ENCODE results near the gene ACTMAP.
"Not testable (repeated sequence)": the region's sequence is repeated elsewhere in the genome, so short reads cannot be mapped to it uniquely, and the experiment has no call there.

Gene ACTMAP

DNA sequence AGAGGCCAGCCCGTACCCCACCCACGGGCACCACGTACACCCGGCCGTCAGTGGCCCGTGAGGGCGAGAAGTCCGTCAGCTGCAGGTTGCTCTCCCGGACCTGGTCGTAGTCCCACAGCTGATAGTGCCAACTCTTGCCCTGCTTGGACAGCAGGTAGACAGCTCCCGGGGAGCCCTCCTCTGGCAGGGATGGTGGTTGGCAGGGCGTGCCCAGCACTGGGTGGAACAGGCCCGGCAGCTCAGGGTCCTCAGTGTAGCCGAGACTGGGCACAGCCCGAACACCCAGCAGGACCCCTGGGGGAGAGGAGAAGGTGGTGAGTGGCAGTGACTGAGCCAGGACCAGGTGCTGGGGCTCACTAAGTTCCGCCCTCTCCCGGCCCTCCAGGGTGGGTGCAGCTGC lies 7.8 kb downstream of the ACTMAP start:
- DNase-seq = no peak

DNA sequence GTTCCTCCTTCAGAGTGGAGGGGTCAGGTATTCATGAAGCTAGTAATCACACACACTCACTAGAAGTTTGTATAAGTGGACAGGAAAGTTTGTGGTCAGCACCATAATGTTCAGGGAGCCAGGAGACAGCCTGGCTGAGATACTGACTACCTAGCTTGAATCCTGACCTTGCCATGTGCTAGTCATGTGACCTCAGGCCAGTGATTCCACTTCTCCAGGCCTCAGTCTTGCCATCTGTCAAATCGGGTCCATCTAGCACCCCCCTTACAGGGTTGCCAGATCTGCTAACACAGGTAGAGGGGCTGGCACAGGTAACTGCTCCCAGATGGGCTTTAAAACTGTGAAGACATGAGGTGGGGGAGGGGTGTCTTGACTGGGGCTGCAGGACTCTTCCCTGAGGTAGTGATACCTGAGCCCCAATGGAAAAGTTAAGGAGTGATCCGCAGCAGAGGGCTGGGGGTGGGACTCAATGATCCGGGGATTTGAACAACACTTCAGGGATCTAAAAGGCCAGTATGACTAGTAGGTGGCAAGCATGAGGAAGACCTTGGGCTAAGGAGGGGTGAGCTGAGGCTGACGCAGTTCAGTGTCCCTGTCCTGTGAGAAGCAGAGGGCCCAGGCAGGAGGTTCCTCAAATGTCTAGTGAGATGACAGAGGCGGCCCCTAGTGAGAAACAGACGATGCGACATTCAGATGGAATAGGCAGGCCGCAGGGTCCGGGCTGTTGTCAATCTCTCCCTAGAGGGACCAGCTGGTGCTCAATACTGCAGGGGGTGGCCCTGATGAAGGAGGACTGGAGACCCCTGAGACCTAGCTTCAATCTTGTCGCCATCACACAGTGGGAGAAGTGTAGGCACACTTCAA lies 8.5 kb downstream of the ACTMAP start:
- no peak for DNase-seq

DNA sequence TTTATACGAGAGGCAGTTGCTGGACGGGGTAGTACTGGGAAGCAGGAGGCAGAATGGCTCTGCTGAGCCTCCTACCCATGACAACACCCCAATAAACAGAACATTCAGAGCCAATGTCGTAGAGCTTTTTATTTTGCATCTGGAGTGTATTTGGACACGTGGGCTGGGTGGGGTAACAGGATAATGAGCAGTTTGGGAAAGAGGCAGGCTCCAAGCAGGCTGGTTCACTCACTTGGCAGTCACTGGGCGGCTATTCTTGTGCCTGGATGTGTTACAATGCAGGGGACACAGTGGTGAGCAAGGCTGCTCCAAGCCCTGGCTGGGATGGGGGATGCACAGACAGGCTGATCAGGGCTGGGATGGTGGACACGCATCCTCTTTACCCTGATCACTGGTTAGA lies 9.5 kb downstream of the ACTMAP start:
- DNase-seq = no peak

DNA sequence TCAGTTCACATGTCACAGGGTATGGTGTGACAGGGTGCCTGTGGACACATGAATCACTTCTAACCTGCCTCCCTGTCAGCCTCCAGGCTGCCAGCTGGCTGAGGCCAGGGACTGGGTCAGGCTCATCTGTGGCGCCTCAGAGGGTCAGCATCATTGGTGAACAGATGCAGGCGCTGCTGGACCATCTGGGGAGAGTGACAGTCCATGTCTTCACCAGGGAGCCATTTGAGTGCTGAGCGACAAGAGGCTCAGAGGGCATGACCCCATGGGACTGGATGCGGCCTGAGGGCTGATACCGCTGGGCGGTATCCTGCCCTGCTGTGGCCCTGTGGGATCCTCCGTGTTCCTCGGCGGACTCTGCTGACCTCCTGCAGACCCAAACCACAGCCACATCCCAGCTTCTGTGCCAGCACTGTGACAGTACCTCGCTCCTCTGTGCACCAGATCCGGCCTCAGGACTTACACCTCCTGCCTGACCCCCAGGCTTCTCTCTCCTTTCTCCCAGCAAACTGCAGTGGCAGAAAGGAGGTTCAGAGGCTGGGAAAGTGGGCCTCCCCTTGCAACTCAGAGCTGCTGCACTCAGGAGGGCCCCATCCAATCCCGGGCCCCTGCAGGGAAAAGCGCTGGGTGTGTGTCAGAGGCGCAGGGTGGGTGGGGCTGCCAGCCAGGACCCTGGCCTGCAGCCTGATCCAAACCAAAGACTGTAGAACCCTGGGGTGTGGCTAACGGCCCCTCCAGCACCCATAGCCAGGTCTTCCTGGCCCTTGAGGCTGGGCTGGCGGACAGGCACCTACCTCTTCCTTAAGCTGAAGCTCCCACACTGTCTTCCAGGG lies 10.2 kb downstream of the ACTMAP start:
- DNase-seq = no peak

DNA sequence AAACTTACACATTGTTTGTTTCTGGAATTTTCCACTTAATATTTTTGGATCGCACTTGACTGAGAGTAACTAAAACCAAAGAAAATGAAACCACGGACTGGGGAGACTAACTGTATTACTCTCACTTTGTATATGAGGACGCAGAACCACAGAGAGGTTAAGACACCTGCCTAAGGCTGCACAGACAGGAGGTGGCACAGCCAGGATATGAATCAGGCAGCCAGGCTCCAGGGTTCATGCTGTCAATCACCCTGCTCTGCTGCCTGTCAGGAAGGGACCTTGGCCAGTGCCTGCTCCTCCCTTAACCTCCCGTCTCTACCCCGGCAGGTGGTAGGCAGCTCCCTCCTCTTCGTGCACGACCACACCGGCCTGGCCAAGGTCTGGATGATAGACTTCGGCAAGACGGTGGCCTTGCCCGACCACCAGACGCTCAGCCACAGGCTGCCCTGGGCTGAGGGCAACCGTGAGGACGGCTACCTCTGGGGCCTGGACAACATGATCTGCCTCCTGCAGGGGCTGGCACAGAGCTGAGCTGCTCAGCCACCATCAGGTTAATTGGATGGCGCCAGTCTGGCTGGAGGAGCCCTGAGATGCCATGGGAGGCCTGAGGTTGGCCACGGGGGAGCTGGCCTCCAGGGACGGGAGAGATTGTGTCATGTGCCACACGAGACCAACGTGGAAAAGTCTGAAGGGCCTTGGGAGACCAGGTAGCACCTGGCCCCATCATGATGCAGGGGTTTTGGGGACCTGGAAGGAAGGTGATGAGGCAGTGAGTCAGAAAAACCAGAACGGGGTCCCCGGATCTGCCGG lies 11.0 kb downstream of the ACTMAP start:
- DNase-seq = no peak

DNA sequence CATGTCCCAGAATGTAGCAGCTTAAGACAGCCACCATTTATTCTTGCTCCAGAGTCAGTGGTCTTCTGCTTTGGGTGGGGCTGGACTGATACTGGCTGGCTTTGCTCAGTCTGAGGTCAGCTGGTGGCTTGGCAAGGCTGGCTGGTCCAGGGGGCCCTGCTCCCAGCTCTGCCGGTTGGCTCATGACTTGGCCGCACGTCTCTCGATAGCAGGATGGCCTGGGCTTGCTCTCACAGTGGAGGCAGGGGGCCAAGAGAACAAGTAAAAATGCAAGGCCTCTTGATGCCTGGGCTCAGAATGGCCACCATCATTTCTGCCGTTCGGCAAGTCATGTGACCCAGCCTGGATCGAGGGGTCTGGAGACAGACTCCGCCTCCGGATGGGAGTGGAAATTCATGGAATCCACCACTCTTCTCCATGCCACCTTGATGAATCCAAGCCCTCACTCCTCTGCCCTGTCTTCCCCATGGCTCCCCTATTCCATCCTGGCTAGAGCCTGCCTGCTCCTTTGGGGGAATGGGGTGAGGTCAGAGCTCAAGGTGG lies 13.1 kb downstream of the ACTMAP start:
- no peak for DNase-seq

DNA sequence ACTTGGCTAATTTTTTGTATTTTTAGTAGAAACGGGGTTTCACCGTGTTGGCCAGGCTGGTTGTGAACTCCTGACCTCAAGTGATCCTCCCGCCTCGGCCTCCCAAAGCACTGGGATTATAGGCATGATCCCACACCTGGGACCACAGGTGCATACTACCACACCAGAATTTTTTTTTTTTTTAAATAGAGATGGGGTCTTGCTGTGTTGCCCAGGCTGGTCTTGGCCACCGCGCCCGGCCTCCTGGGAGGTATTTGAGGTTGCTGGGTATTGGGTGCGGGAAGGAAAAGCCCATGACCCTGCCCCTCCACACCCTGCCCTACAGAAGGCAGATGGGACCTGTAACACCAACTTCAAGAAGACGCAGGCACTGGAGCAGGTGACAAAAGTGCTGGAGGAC lies 13.6 kb downstream of the ACTMAP start:
- no peak for DNase-seq

DNA sequence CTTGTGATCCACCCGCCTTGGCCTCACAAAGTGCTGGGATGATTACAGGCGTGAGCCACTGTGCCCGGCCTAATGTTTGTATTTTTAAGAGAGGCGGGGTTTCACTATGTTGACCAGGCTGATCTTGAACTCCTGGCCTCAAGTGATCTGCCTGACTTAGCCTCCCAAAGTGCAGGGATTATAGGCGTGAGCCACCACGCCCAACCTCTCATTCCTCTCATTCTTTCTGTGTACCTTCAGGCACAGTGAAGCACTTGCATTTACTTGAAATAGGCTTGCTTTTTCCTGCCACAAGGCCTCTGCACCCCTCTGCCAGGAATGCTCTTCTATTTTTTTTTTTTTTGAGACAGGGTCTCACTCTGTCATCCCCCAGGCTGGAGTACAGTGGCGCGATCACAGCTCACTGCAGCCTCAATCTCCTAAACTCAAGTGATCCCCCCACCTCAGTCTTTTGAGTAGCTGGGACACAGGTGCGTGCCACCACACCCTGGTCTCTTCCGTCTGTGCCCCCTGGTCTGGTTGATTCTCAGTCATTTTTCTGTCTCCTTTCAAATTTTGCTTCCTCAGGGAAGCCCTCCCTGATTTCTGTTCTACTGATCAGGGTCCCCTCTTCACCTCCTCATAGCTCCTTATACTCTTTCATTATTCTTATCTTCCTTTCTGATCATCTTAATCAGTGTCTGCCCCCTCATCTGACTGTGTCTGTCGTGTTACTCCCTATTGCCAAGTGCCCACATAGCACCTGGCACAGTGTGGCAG lies 15.1 kb downstream of the ACTMAP start:
- DNase-seq = no peak

DNA sequence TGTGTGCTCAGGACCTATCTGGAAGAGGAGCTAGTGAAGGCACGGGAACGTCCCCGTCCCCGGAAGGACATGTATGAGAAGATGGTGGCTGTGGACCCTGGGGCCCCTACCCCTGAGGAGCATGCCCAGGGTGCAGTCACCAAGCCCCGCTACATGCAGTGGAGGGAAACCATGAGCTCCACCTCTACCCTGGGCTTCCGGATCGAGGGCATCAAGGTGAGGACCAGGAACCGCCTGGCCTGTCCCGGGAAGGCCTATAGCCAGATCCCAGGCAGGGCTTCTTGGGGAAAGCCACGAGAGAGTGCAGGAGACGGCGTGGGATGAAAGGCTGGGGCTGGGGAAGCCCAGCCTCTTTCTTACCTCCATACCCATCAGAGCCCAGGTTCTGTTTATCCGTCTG lies 17.1 kb downstream of the ACTMAP start:
- DNase-seq = no peak

DNA sequence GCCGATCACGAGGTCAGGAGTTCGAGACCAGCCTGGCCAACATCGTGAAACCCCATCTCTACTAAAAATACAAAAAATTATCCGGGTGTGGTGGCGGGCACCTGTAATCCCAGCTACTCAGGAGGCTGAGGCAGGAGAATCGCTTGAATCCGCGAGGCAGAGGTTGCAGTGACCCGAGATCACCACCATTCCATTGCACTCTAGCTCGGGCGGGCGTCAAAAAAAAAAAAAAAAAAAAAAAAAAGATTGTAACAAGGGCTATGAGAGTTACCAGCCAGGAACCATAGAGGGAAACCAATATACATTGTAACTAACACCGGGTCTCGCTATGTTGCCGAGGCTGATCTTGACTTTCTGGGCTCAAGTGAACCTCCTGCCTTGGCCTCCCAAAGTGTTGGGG lies 18.0 kb downstream of the ACTMAP start:
- DNase-seq = not testable (repeated sequence)

DNA sequence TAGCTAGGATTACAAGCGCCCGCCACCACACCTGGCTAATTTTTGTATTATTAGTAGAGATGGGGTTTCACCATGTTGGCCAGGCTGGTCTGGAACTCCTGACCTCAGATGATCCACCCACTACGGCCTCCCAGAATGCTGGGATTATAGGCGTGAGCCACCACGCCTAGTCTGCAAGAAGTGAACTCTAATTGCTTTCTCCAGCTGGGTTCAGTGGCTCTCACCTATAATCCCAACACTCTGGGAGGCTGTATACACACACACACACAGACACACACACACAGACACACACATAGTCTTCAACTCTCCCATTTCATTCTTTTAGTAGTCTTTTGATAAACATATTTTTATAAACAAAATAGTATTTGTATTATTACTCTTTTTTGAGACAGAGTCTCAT lies 20.2 kb downstream of the ACTMAP start:
- not testable (repeated sequence) for DNase-seq

DNA sequence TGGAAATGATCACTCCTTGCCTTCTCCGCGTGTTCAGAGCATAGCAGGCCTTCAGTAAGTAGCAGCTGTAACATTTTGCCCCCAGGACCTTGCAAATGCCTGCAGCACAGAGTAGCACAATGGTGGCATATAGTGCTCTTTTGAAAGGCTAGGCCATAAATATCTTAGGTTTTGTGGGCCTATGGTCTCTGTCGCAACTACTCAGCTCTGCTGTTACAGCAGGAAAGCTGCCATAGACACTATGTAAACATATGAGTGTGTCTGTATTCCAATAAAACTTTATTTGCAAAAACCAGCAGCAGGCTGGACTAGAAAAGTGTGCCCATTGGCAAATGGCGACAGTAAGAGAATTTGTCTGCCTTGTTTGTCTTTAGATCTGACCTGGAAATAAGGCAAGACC lies 24.0 kb downstream of the ACTMAP start:
- no peak for DNase-seq

DNA sequence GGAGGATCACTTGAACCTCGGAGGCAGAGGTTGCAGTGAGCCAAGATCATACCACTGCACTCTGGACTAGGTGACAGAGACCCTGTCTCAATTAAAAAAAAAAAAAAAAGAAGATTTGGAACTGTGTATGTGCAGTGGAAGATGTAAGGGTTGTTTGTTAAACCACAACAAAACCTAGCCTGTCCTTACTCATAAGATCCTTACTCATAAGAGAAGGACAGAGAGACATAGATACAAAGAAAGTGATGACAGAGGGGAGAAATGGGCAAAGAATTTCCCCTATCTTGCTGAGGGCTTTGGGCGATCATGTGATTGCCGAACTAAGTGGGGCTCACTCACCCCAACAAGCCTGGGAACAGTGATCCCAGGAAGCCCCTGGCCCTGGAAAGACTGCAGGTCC lies 25.4 kb downstream of the ACTMAP start:
- no peak for DNase-seq

DNA sequence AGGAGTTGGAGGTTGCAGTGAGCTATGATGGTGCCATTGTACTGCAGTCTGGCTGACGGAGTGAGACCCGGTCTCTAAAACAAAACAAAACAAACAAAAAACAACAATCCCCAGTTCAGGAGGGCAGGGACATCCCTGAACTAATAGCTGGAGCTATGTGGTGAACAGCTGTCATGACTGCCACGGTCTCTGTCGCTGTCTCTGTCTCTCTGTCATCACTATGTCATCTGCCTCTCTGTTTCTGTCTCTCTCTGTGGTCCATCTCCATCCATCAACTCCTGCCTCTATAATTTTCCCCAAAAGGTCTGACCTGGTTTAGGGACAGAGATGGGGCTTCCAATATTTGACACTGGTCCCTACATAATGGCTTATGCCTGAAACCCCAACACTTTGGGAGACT lies 26.0 kb downstream of the ACTMAP start:
- DNase-seq = no peak

DNA sequence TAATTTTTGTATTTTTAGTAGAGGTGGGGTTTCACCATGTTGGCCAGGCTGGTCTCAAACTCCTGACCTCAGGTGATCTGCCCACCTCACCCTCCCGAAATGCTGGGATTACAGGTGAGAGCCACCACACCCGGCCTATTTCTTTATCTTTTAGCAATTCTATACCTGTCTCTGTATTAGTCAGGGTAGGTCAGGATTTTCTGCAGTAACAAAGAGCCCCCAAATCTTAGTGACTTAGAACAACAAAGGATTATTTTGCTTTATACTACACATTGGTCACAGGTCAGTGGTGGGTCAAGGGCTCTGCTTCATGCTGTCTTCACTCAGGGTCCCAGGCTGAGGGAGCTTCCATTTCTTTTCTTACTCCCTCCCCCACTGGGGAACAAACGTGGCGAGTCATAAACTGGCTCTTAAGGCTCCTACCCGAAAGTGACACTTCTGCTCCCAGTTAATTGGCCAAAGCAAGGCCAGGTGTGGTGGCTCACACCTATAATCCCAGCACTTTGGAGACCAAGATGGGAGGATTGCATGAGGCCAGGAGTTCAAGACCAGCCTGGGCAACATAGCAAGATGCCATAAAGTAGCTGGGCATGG lies 26.5 kb downstream of the ACTMAP start:
- DNase-seq = no peak

DNA sequence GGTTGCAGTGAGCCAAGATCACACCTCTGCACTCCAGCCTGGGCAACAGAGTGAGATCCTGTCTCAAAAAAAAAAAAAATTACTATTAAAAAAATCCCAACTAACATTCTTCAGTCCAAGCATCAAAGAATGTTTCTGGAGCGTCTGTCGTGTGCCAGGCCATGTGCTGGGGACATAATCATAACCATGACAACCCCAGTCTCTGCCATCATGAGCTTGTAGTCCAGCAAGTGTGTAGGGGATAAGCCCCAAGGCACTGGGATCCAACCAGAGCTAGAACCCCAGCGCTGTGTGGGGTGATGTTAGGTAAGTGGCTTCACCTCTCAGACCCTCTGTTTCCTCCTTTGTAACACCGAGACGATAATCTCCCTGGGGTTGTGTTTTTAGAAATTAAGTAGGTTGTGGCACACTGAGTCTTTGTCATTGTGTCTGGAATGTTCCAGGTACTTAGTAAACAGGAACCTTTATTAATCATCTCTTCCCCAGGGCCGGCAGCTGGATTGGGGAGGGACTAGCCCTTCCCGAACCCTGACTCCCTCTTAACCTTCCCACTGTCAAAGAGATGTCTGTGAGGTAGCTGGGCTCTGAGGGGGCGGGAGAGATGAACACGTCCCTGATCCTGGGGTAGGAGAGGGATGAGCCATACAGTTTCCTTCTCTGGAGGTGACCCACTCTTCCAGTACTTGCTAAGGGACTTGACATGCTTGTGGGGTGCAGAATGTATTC lies 28.2 kb downstream of the ACTMAP start:
- DNase-seq = no peak

DNA sequence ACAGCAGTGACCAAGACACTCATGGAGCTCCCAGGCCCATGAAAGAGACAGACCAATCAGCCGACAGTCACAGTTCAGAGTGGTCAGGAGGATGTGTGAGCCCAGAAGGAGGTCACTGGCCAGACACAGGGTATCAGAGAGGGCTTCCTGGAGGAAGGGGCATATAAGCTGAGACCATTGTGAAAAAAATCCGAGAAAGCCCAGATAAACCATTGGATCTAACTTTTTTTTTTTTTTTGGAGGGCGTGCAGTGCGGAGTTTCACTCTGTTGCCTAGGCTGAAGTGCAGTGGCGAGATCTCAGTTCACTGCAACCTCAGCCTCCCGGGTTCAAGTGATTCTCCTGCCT lies 29.2 kb downstream of the ACTMAP start:
- DNase-seq = no peak

DNA sequence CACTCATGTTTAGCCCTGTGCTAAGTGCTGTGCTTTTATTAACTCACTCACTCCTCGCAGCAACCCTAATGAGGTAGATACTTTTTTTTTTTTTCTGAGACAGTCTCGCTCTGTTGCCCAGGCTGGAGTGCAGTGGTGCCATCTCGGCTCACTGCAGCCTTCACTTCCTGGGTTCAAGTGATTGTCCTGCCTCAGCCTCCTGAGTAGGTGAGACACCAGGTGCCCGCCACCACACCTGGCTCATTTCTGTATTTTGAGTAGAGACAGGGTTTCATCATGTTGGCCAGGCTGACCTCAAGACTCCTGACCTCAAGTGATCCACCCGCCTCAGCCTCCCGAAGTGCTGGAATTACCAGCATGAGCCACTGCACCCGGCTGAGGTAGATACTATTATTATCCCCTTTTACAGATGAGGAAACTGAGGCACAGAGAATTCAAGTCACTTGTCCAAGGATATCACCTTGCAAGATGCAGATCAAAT lies 30.8 kb downstream of the ACTMAP start:
- no peak for DNase-seq

DNA sequence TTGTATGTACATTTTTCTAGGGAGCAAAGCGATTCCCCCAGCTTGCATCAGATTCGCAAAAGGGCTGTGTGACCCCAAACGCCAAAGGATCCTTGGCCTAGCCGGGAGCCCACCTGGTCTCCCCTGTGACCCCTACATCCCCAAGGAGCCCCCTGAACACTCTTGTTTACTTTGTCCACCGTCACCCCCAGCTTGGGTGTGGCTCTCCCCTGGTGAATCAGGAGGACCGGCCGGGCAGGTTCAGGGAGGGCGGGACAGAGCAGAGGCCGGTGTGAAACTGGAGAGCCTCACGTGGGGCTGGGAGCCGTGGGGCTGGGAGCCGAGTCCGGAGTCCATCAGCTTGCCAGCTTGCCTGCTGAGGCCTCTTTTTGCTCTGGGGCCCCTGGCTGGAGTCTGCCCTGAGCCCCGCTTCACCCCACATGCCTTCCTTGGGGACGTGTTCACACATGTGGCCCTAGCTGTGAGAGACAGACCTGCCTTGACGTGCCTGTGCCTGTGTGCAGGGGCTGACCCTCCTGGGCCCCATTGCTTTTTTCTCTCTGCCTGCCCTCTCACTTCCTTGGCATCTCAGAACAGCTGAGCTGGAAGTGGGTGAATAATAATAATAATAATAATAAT lies 31.4 kb downstream of the ACTMAP start:
- no peak for DNase-seq

Data from activated CD4-positive, alpha-beta T cell treated with anti-CD3 and anti-CD28 coated beads, Interleukin-2, amount 50 U/mL, for 1 hour (primary cell).